Lower lobe of right lung (tissue), 2 donors: ENCODE measurements around the gene IL21R. TPM values are rescaled to one million over a fixed set of nuclear protein-coding genes. Genes with fewer than 3 reads are reported as not detected.

Source experiments
- ATAC-seq, 2 donors: fragments of 200-7000 bp; cut with Tn5 transposase; one replicate each; pipeline ENCODE4 v1.9.1; 2020 to 2022; ENCODE audit warnings: mild to moderate bottlenecking in 2 of 2, moderate library complexity in 2 of 2
- DNase-seq: peaks from one replicate; pipeline ENCODE4 v3.0.0-alpha.2; 2020
- H3K27ac ChIP-seq: fragments of 200-600 bp; one replicate; pipeline ENCODE4 v1.8.0; 2022
- H3K27me3 ChIP-seq: fragments of 200-600 bp; one replicate; pipeline ENCODE4 v1.8.0; 2022; ENCODE audit warnings: low read depth
- H3K36me3 ChIP-seq: fragments of 200-600 bp; one replicate; pipeline ENCODE4 v1.8.0; 2022; ENCODE audit warnings: mild to moderate bottlenecking
- H3K4me1 ChIP-seq: fragments of 200-600 bp; one replicate; pipeline ENCODE4 v1.8.0; 2022
- H3K4me3 ChIP-seq: fragments of 200-600 bp; one replicate; pipeline ENCODE4 v1.8.0; 2022; ENCODE audit warnings: mild to moderate bottlenecking
- H3K9me3 ChIP-seq: fragments of 200-600 bp; one replicate; pipeline ENCODE4 v1.8.0; 2022
- intact Hi-C: fragments of 100-400 bp; cut with DNase I; formaldehyde crosslinking; loops from one replicate; pipeline ENCODE4 v1.11.0; 2022
- total RNA-seq: library from RNA; stranded (reverse); fragmentation: NEBNext Ultra II Directional; extraction: Animal tissue kit (Norgen Biotek cat#: 25700); gene quantifications from one replicate; pipeline ENCODE4 v1.2.1, GENCODE V29; 2021
- TF ChIP-seq, protein P1 (sequence below): fragments of 200-600 bp; IDR thresholded peaks from one replicate; pipeline ENCODE4 v1.8.0; 2022; ENCODE audit warnings: antibody characterized with exemption, mild to moderate bottlenecking
- donor health status: DM: no; HTN: yes; CAD: no; lungs with severe emphysema.

IL21R gene
- total RNA-seq, 1 donor from 2014 or later: 6.0 TPM

DNA sequence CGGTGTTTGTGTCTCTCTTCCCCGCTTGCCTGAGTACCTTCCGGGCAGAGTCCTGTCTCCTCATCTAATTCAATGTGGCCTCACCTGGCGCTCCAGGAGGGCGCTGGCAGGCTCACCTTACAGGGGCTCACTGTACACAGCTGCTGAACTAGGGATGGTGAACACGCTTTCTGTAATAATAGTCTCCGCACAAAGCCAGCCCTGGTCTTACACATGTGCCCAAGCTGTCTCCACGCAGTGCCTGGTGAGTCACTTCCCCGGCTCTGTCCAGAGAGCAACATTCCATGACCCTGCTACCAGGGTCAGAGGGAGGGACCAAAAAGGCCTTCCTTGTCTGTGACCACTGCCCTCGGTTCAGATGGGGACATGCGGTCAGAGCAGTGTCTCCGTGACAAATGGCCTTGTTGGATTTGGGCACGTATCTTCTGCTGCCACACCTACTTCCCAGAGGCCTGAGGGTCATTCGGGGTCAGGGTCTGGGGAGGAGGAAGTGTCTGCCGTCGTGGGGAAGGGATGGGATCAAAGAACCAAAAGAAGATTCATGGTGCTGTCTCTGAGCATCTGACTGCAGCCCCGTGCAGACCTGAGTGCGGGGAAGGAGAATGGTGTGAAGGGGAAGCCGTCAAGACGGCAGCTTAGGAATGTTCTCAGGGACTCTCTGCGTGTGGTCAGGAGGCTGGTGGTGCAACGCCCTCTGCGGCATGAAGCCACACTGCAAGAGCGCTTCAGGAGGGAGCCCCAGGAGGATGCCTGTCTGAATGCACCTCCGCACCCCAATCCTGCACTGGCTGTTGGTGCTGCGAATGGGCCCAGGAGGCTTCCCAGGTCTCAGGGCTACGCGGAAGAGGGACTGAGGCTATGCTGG, 68.8 kb downstream of the IL21R start:
- H3K4me1 ChIP-seq: peaks cover 18% of the 10 kb centered on the region
- H3K27me3 ChIP-seq: no peaks in the 10 kb centered on the region
- H3K27ac ChIP-seq: peak overlapping the region; percentile 42
- DNase-seq: no peak
- ATAC-seq: peak; percentile 53 to 86
- no peak overlapping the region for H3K4me3 ChIP-seq
- H3K36me3 ChIP-seq: peaks cover 100% of the 10 kb centered on the region
- H3K9me3 ChIP-seq: no peaks in the 10 kb centered on the region
- intact Hi-C loops: no loop called here
- TF ChIP-seq, protein P1, sequence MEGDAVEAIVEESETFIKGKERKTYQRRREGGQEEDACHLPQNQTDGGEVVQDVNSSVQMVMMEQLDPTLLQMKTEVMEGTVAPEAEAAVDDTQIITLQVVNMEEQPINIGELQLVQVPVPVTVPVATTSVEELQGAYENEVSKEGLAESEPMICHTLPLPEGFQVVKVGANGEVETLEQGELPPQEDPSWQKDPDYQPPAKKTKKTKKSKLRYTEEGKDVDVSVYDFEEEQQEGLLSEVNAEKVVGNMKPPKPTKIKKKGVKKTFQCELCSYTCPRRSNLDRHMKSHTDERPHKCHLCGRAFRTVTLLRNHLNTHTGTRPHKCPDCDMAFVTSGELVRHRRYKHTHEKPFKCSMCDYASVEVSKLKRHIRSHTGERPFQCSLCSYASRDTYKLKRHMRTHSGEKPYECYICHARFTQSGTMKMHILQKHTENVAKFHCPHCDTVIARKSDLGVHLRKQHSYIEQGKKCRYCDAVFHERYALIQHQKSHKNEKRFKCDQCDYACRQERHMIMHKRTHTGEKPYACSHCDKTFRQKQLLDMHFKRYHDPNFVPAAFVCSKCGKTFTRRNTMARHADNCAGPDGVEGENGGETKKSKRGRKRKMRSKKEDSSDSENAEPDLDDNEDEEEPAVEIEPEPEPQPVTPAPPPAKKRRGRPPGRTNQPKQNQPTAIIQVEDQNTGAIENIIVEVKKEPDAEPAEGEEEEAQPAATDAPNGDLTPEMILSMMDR: no peak

DNA sequence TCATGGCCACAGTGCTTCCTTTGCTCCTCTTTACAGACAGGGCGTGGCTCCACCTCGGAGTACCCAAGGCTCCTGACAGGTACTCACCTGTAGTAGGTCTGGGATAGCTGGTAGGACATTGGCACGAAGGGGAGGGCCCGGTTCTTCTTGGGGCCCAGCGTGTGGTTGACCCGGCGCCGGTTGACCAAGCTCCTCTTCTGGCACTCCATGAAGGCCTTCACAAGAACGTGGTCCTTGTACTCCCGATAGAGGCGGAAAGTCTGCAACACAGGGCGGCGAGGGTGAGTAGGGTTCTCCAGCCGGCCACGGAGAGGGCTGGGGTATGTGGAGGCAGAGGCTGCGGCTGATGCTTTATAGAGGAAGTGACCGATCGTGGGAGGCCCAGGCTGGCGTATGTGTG, 69.7 kb downstream of the IL21R start:
- DNase-seq: no peak
- peaks cover 18% of the 10 kb centered on the region for H3K4me1 ChIP-seq
- no peaks in the 10 kb centered on the region for H3K9me3 ChIP-seq
- no peaks in the 10 kb centered on the region for H3K27me3 ChIP-seq
- intact Hi-C loops: no loop called here
- H3K27ac ChIP-seq: no peak overlapping the region
- TF ChIP-seq, protein P1: no peak
- H3K36me3 ChIP-seq: peaks cover 100% of the 10 kb centered on the region
- ATAC-seq: no peak
- no peak overlapping the region for H3K4me3 ChIP-seq

DNA sequence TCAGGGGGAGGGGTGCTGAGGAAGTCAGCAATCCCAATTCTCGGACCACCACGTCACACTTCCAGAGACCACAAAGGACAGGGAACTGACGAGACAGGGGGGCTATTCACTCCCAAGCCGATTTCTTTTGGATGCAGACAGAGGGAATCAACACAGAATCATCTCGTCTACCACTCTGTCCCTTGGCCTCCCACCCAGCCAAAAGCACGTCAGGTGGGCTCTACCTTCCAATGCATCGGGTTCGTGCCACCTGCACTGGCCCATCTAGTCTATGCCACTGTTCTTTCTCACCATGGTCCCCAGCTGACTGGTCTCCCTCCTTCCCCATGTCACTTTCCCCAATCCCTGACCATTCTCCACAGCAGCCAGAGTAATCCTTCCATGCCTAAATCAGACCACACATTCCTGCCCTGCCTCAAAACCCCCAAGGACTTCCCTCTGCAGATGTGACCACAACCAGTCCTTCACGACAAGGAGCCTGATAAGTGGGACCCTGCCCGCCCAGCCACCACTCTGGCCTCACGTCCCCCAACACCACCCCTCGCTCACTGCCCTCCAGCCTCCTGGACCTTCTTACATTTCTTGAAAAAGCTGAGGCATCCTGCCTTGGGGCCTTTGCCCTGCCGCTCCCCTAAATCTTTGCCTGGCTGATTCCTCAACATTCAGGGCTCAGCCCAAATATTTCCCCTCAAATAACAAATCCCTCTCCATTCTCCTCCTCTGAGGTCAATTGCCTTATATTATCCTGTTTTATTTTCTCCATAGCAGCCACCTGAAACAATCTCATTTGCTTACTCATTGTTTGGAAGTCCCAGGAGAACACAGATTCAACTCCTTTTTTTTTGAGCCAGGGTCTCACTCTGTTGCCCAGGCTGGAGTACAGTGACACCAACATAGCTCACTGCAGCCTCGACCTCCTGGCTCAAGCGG, 70.4 kb downstream of the IL21R start:
- Histone ChIP-seq H3K36me3 (peaks cover 100% of the 10 kb centered on the region), H3K27ac (no peak overlapping the region), H3K9me3 (no peaks in the 10 kb centered on the region), H3K27me3 (no peaks in the 10 kb centered on the region), H3K4me3 (no peak overlapping the region), H3K4me1 (peaks cover 18% of the 10 kb centered on the region)
- DNase-seq (no peak), ATAC-seq (no peak)
- TF ChIP-seq, protein P1: no peak
- intact Hi-C loops: no loop called here

GRCh38 chr16:27473101-27473900, 71.3 kb downstream of the IL21R start:
- peaks cover 100% of the 10 kb centered on the region for H3K36me3 ChIP-seq
- no peak overlapping the region for H3K27ac ChIP-seq
- H3K4me1 ChIP-seq: peaks cover 18% of the 10 kb centered on the region
- H3K27me3 ChIP-seq: no peaks in the 10 kb centered on the region
- H3K9me3 ChIP-seq: no peaks in the 10 kb centered on the region
- TF ChIP-seq, protein P1: no peak
- intact Hi-C loops: no loop called here
- H3K4me3 ChIP-seq: no peak overlapping the region
- ATAC-seq (no peak), DNase-seq (no peak)

- H3K36me3 ChIP-seq: peaks cover 100% of the 10 kb centered on the region
These were observed 72.1 kb downstream of the IL21R start for GRCh38 chr16:27474041-27474440.

More at GRCh38 chr16:27474041-27474440, 72.1 kb downstream of the IL21R start:
- Histone ChIP-seq H3K27ac (no peak overlapping the region), H3K27me3 (no peaks in the 10 kb centered on the region), H3K4me1 (peaks cover 18% of the 10 kb centered on the region), H3K9me3 (no peaks in the 10 kb centered on the region), H3K4me3 (no peak overlapping the region)
- no peak for DNase-seq
- intact Hi-C loops: no loop called here
- no peak for ATAC-seq
- TF ChIP-seq, protein P1: no peak
